ENCODE results near the gene AKT1.

- peak in 1 of 6 experiments; percentile 8 for TF ChIP-seq CTCF (IDR thresholded peaks at IDR 0.05)
- no peak for TF ChIP-seq POLR2A (IDR thresholded peaks at IDR 0.05)
Measured at GRCh38 chr14:104724981-104725771, 70.4 kb downstream of the AKT1 start.
